GM12878 (cell line): Measurements from ENCODE around the gene PRSS36. TPM values are rescaled to one million over a fixed set of nuclear protein-coding genes. Genes with fewer than 3 reads are reported as not detected.

ENCODE experiments used
- CBFB ChIP-seq: IDR thresholded peaks from 2 replicates; pipeline ENCODE4 v1.6.1; 2016; ENCODE audit warnings: antibody characterized with exemption, low read depth
- CREM ChIP-seq: IDR thresholded peaks from 2 replicates; pipeline ENCODE4 v1.6.1; 2014; ENCODE audit warnings: antibody characterized with exemption, low read depth
- DPF2 ChIP-seq: fragments of 450-650 bp; IDR thresholded peaks from 2 replicates; pipeline ENCODE4 v1.6.1; 2017; ENCODE audit warnings: mild to moderate bottlenecking
- FOXM1 ChIP-seq: IDR thresholded peaks from 2 replicates; pipeline ENCODE4 v1.6.1; 2012; ENCODE audit warnings: low read depth, mild to moderate bottlenecking, inconsistent platforms, low read length, moderate library complexity
- GATAD2B ChIP-seq: fragments of 450-650 bp; conservative IDR thresholded peaks from 2 replicates; pipeline ENCODE4 v1.6.1; 2017; ENCODE audit warnings: low read depth, mild to moderate bottlenecking, moderate library complexity
- POLR2AphosphoS2 ChIP-seq: IDR thresholded peaks from 2 replicates; pipeline ENCODE4 v1.6.1; 2011; ENCODE audit warnings: low read depth, mild to moderate bottlenecking, low read length, improper control_type of control experiment, moderate library complexity
- SPI1 ChIP-seq: IDR thresholded peaks from 2 replicates; pipeline ENCODE4 v1.6.1; 2011; ENCODE audit warnings: low read depth, mild to moderate bottlenecking, low read length, moderate library complexity, borderline replicate concordance; ENCODE audit not compliant: insufficient read depth
- YY1 ChIP-seq: IDR thresholded peaks from 2 replicates; pipeline ENCODE4 v1.6.1; 2011; ENCODE audit warnings: low read depth, mild to moderate bottlenecking, low read length
- ZNF274 ChIP-seq: IDR thresholded peaks from one replicate; pipeline ENCODE4 v1.8.0; 2011; ENCODE audit not compliant: insufficient read length, insufficient read depth
- ZSCAN29 ChIP-seq: fragments of 450-650 bp; IDR thresholded peaks from 2 replicates; pipeline ENCODE4 v1.6.1; 2017; ENCODE audit warnings: mild to moderate bottlenecking, moderate library complexity
- polyA plus RNA-seq, 11 experiments: library from polyadenylated mRNA; depleted of rRNA in 4 of 11; unstranded in 6 of 11; stranded (reverse) in 5 of 11; fragments of >200 nt; fragmentation: Nextera tagmentation in 4 of 11; fragmentation: Illumina TruSeq in 1 of 11; extraction: Ambion mirVana in 4 of 11; extraction: Trizol in 1 of 11; gene quantifications; 1 replicate in 1 of 11; 2 replicates in 10 of 11; pipeline versions ENCODE4 v1.2.1 to v1.2.3, GENCODE V29; 2011 to 2016; ENCODE audit warnings: inconsistent platforms in 2 of 11, missing spikeins in 2 of 11, low read depth in 1 of 11
- total RNA-seq, 4 experiments: library from RNA; depleted of rRNA in 3 of 4; stranded (reverse); fragments of >200 nt in 3 of 4; fragmentation: Illumina TruSeq in 1 of 4; extraction: Trizol in 1 of 4; gene quantifications; 2 replicates each; pipeline versions ENCODE4 v1.2.1 to v1.2.3, GENCODE V29; 2013 to 2021
- TF ChIP-seq, protein P1 (sequence below): IDR thresholded peaks from 2 replicates; pipeline ENCODE4 v1.6.1; 2012; ENCODE audit warnings: low read depth, low read length, improper control_type of control experiment
- TF ChIP-seq, protein P2 (sequence below): fragments of 450-650 bp; IDR thresholded peaks from 2 replicates; pipeline ENCODE4 v1.6.1; 2017; ENCODE audit warnings: mild to moderate bottlenecking
- TF ChIP-seq, protein P3 (sequence below): IDR thresholded peaks from 2 replicates; pipeline ENCODE4 v1.6.1; 2011; ENCODE audit warnings: borderline replicate concordance, low read depth, mild to moderate bottlenecking, moderate library complexity, mixed read lengths, low read length; ENCODE audit not compliant: insufficient read depth; ENCODE audit errors: extremely low read length
- TF ChIP-seq, protein P4 (sequence below): fragments of 450-650 bp; IDR thresholded peaks from 2 replicates; pipeline ENCODE4 v1.6.1; 2017; ENCODE audit warnings: mild to moderate bottlenecking, moderate library complexity
- TF ChIP-seq, protein P5 (sequence below): IDR thresholded peaks from 2 replicates; pipeline ENCODE4 v1.6.1; 2012; ENCODE audit warnings: low read depth, low read length, improper control_type of control experiment
- TF ChIP-seq, protein P6 (sequence below): fragments of 150-350 bp; IDR thresholded peaks from 2 replicates; pipeline ENCODE4 v1.6.1; 2016; ENCODE audit warnings: low read depth, low read length

Gene PRSS36
- total and polyA plus RNA-seq, 10 of the 15 experiments (the other 5 are each of a cell fraction or from before 2014, with no cell fraction given), result 0.11 to 1.1 (median 0.17) TPM; not detected in 3

DNA sequence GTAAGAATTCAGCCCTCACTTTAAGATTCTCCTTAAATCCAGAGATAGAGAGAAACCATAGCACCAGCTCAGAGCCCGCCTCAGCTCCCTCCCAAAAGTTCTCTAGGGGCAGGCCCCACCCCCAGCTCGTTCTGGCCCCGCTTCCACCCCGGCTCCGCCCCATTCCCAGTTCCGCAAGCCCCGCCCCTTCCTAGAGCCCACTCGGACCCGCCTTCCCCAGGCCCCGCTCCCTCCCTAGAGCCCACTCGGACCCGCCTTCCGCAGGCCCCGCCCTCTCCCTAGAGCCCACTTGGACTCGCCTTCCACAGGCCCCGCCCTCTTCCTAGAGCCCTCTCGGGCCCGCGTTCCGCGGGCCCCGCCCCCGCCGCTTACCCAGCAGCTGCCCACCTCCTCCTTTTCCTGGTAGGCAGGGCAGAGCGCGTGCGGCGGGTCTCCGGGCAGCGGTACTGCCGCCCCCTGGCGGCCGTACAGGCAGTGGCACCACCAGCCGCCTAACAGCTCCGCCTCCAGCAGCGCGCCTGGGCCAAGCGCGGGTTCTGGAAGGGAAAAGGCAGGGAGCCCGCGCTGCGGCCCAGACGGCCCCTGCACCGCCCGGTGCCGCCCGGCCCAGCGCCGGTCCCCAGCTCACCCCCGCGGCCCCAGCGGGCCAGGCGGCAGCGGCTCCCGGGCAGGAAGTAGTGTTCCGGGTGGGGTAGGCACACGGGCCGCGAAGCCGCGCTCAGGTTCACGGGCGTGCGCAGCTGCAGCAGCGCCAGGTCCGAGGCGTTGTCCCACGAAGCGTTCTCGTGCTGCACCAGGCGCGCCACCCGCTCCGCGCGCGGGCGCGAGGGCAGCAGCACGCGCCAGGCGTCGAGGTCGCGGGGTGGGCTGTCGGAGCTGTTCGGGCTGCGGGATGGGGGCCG, 7.5 kb downstream of the PRSS36 start (continued):
- no peak for TF ChIP-seq POLR2AphosphoS2
- TF ChIP-seq, protein P1, sequence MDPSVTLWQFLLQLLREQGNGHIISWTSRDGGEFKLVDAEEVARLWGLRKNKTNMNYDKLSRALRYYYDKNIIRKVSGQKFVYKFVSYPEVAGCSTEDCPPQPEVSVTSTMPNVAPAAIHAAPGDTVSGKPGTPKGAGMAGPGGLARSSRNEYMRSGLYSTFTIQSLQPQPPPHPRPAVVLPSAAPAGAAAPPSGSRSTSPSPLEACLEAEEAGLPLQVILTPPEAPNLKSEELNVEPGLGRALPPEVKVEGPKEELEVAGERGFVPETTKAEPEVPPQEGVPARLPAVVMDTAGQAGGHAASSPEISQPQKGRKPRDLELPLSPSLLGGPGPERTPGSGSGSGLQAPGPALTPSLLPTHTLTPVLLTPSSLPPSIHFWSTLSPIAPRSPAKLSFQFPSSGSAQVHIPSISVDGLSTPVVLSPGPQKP, result 0 out of 2 replicates have a peak, but pooled peaks have one; percentile 21
- TF ChIP-seq CBFB, result peak; percentile 25; the same call in 1 of the 2 replicates
- TF ChIP-seq, protein P2, sequence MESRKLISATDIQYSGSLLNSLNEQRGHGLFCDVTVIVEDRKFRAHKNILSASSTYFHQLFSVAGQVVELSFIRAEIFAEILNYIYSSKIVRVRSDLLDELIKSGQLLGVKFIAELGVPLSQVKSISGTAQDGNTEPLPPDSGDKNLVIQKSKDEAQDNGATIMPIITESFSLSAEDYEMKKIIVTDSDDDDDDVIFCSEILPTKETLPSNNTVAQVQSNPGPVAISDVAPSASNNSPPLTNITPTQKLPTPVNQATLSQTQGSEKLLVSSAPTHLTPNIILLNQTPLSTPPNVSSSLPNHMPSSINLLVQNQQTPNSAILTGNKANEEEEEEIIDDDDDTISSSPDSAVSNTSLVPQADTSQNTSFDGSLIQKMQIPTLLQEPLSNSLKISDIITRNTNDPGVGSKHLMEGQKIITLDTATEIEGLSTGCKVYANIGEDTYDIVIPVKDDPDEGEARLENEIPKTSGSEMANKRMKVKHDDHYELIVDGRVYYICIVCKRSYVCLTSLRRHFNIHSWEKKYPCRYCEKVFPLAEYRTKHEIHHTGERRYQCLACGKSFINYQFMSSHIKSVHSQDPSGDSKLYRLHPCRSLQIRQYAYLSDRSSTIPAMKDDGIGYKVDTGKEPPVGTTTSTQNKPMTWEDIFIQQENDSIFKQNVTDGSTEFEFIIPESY, result no peak
- TF ChIP-seq, protein P3, sequence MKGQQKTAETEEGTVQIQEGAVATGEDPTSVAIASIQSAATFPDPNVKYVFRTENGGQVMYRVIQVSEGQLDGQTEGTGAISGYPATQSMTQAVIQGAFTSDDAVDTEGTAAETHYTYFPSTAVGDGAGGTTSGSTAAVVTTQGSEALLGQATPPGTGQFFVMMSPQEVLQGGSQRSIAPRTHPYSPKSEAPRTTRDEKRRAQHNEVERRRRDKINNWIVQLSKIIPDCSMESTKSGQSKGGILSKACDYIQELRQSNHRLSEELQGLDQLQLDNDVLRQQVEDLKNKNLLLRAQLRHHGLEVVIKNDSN, result no peak
- TF ChIP-seq, protein P4, sequence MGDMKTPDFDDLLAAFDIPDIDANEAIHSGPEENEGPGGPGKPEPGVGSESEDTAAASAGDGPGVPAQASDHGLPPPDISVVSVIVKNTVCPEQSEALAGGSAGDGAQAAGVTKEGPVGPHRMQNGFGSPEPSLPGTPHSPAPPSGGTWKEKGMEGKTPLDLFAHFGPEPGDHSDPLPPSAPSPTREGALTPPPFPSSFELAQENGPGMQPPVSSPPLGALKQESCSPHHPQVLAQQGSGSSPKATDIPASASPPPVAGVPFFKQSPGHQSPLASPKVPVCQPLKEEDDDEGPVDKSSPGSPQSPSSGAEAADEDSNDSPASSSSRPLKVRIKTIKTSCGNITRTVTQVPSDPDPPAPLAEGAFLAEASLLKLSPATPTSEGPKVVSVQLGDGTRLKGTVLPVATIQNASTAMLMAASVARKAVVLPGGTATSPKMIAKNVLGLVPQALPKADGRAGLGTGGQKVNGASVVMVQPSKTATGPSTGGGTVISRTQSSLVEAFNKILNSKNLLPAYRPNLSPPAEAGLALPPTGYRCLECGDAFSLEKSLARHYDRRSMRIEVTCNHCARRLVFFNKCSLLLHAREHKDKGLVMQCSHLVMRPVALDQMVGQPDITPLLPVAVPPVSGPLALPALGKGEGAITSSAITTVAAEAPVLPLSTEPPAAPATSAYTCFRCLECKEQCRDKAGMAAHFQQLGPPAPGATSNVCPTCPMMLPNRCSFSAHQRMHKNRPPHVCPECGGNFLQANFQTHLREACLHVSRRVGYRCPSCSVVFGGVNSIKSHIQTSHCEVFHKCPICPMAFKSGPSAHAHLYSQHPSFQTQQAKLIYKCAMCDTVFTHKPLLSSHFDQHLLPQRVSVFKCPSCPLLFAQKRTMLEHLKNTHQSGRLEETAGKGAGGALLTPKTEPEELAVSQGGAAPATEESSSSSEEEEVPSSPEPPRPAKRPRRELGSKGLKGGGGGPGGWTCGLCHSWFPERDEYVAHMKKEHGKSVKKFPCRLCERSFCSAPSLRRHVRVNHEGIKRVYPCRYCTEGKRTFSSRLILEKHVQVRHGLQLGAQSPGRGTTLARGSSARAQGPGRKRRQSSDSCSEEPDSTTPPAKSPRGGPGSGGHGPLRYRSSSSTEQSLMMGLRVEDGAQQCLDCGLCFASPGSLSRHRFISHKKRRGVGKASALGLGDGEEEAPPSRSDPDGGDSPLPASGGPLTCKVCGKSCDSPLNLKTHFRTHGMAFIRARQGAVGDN, result peak; percentile 88
- TF ChIP-seq FOXM1, result no peak
- peak; percentile 56; the same call in 1 of the 2 replicates for TF ChIP-seq SPI1
- peak; percentile 39; the same call in 1 of the 2 replicates for TF ChIP-seq CREM
- TF ChIP-seq DPF2, result peak; percentile 88
- peak; percentile 96 for TF ChIP-seq GATAD2B
- TF ChIP-seq, protein P5, sequence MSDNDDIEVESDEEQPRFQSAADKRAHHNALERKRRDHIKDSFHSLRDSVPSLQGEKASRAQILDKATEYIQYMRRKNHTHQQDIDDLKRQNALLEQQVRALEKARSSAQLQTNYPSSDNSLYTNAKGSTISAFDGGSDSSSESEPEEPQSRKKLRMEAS, result peak; percentile 82; the same call in 1 of the 2 replicates
- no peak for TF ChIP-seq ZNF274
- peak; percentile 67 for TF ChIP-seq YY1
- TF ChIP-seq, protein P6, sequence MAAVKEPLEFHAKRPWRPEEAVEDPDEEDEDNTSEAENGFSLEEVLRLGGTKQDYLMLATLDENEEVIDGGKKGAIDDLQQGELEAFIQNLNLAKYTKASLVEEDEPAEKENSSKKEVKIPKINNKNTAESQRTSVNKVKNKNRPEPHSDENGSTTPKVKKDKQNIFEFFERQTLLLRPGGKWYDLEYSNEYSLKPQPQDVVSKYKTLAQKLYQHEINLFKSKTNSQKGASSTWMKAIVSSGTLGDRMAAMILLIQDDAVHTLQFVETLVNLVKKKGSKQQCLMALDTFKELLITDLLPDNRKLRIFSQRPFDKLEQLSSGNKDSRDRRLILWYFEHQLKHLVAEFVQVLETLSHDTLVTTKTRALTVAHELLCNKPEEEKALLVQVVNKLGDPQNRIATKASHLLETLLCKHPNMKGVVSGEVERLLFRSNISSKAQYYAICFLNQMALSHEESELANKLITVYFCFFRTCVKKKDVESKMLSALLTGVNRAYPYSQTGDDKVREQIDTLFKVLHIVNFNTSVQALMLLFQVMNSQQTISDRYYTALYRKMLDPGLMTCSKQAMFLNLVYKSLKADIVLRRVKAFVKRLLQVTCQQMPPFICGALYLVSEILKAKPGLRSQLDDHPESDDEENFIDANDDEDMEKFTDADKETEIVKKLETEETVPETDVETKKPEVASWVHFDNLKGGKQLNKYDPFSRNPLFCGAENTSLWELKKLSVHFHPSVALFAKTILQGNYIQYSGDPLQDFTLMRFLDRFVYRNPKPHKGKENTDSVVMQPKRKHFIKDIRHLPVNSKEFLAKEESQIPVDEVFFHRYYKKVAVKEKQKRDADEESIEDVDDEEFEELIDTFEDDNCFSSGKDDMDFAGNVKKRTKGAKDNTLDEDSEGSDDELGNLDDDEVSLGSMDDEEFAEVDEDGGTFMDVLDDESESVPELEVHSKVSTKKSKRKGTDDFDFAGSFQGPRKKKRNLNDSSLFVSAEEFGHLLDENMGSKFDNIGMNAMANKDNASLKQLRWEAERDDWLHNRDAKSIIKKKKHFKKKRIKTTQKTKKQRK, result no peak
- no peak for TF ChIP-seq ZSCAN29
